ENCODE measurements around the gene DR1.
"Not testable (repeated sequence)": the region's sequence is repeated elsewhere in the genome, so short reads cannot be mapped to it uniquely, and the experiment has no call there.

DR1 gene

DNA sequence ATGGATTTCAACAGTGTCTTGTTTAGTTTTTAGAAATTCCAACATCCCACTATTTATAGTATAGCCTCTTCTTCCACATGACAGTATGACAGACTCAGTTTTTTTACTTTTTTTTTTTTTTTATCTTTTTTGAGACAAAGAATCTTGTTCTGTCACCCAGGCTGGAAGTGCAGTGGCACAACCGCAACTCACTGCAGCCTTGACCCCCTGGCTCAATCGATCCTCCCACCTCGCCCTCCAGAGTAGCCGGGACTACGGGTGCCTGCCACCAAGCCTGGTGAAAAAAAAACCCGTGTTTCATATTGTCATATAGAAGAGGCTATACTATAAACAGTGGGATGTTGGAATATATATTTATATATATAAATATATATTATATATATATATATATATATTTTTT, 1.2 kb upstream of the DR1 start:
- DNase-seq: no peak

DNA sequence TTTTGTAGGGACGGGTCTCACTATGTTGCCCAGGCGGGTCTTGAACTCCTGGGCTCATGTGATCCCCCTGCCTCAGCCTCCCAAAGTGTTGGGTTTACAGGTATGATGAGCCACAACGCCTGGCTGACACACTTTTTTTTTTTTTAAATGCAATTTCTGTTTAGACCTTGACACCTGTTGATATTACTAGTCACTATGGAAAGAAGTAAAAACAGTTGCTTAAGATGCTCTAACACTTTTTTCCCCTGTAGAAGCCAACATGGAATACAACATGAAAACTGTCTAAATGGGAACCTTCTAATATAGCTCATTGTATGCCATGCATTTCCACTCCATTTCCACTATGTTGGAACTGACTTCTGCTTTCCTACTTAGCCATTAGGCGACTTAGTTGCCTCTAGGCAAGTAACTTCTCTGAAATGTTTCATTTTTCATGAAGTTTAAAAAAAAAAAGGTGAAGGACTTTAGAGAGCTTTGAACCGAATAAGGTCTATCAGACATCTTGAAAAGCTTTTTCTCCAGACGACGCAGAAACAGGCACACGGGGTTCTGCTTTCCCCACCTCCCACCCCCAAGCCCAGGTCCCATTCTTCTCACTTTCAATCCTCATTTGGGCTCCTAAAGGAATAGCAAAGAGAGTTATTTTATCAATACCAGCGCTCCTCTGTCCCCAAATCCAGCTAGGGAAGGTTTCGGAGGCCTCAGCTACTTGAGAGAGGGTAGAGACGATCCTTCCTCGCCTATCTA, 648 bp upstream of the DR1 start:
- DNase-seq: no peak

DNA sequence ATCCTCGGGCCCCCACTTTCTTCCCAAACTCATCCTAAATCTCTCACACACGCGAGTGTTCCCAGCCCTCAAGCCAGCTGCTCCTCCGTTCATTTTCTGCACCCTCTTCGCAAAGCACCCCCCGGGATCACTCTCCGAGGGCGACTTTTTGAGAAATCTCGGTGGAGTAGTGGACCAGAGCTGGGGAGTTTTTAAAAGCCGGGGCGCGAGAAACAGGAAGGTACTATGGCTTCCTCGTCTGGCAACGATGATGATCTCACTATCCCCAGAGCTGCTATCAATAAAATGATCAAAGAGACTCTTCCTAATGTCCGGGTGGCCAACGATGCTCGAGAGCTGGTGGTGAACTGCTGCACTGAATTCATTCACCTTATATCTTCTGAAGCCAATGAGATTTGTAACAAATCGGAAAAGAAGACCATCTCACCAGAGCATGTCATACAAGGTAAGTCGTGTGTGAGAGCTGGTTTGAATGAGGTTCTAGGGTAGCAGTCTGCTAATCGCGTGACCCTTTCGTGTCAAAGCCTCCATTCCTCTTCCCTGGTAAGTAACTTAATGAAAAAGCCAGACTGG, 800 bp downstream of the DR1 start:
- DNase-seq: peak in 4 of 5 donors; percentile 13 to 49 (median 29)

DNA sequence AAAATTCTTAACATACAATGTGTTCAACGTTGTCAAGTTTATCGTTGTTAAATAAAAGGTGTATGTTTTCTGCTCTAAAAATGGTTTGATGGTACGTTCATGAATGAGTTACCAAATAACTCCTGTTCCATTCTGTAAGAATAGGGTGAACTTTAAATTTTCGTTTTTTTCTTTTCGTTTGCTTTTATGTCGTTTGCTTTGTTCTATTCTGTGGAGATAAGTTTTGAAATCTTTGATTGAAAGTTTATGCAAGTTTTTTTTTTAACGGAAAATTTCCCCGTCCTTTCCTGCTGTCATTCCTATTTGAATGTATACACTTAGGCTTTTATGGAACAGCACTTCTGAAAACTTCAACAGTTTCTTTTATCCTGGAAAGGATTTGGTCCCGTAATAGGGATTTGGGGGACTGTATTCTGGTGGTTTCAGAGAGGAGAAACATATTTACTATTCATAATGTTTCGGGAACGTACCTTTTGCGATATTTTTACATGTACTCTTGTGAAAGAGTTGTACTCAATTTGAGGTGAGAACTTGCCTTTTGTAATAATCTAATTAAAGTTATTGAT, 1.7 kb downstream of the DR1 start:
- no peak for DNase-seq

DNA sequence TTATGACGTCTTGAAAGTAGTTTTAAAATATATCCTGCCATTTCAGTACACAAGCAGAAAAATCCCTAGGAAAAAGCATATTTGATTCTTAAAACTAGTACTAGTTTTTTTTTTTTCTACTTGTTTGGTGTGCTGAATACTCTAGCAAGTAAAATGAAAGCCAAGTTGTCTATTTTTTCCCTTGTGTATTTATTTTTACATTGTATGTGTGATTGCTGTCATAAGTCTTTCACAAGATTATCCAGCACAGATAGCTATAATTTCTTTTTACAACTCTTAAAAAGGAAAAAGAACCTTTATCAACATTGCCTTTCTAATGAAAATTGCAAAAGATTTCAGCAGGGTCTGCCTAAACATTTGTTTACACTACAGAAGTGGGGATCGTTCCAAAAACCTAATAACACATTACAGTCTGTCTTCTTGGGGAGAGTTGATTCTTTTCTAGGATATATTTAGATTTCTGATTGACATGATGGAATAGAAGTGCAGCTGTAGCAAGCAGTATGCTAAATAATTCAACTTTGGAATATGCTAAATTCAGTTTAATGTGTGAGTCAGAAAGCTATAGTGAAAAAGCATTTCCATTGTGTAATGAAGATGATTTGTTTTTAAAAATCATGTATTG, 2.5 kb downstream of the DR1 start:
- no peak for DNase-seq

DNA sequence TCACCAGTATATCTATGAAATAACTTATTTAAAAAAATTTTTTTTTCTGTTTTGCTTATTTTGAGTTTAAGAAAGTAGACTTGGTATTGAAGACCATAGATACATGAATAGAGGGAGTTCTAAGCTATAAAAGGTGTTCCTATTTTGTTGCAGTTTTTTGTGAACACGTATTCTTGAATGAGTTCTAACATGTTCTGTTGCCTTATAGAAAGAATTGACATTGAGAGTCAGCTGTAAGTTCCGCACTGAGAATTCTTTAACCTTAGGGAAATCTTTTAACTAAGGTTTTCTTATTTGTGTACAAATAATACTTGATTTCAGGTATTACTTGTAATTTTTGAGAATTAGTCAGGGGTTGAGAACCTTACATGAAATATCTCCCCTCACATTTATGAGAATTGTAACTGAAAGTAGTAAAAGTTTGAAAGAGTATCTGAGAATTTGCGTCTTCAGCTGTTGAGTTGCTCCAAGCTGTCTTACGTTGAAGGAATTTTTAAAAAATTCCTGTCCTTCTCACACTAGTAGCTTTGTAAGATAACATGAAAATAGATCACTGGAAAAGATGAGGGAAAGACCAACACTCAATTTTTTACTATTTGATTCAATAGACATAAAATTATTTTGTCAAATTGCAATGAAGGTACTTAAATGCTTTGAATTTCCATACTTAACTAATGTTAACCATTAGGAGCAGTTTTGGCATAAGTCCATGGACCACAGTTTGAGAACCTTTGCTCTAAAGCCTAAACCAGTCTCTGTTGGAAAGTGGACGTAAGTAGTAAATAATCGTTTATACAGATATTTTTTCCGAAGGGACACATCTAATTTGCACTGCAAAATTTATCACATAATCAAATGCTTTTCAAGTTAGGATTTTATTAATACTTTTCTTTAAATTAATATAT, 3.8 kb downstream of the DR1 start:
- no peak for DNase-seq

DNA sequence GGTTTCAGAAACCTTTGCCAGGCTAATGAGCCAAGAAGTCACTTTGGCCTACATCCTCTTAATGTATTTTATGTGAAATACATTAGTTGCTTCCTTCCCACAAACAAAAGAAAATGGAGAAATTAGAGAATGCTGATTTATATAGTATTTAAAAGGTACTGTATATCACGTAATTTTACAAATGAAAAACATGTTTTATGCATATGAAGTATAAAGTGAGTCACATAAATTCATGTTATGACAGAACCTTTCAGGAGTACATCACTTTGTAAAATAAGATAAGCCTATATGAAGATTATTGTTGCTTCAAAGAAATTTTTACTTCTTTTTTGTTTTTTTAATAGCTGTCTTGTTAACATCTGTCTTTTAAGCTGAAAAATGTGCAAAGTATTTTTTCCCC, 4.6 kb downstream of the DR1 start:
- DNase-seq: no peak

DNA sequence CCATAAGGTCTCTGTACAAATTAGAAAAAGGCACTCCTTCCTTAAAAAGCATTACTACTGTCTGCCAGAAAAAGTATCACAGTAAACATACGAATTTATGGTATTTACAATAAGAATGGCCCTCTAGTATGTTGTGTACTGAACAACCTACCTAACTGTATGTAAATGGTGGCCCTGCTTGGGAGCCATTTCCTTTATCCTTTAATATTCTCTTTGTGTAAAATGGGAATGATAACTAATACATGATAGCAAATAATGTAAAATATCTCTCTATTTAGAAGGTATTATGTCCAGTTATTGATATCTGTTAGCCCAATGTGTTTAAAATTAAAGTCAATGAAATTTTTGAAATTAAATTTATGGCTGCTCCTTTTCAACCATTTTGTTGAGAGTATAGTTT, 5.2 kb downstream of the DR1 start:
- DNase-seq: no peak

DNA sequence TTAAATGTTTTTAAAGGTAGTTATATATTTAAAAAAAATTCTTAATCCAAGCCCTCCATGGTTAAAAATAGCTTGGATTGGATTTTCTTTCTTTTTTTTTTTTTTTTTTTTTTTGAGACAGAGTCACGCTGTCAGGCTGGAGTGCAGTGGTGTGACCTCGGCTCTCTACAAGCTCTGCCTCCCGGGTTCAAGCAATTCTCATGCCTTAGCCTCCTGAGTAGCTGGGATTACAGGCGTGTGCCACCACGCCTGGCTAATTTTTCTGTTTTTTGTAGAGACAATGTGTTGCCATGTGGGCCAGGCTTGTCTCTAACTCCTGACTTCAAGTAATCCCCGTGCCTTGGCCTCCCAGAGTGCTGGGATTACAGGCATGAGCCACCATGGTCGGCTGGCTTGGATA, 5.6 kb downstream of the DR1 start:
- not testable (repeated sequence) for DNase-seq

DNA sequence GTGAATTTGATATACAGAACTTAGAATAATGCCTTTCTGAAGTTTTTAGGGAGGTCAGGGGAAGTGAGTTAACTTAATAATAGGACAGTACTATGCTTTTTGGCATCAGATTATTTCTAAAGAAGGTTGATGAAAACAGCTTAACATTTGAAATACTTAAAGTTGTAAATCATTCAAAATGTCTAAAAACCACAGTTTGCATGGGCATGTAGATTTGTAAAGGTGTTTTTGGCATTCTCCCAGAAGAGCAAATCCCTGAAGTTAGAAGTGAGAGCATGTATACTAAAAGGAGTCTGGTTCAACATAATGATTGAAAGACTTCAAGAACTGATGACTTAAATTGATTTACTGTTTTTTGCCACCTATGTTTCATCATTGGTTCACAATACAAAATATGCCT, 6.7 kb downstream of the DR1 start:
- no peak for DNase-seq

DNA sequence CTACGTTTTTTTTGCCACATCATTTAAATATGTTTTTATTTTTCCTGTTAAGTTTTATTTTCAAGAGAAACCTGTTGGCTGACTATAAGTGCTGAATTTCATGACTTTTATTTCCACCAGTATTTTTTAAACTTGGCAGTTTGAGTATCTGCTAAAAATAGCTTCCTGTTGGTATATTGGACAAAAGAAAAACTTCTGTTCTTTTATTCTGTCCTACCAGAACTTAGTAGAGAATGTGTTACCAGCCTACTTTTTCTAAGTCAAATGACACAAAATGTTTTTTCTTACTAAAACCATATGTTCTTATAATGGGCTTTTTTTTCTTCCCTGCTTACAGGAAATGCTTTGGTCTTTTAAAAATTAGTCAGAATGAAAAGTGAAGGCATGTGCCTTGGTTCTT, 7.6 kb downstream of the DR1 start:
- DNase-seq: peak in 1 of 5 donors; percentile 11

DNA sequence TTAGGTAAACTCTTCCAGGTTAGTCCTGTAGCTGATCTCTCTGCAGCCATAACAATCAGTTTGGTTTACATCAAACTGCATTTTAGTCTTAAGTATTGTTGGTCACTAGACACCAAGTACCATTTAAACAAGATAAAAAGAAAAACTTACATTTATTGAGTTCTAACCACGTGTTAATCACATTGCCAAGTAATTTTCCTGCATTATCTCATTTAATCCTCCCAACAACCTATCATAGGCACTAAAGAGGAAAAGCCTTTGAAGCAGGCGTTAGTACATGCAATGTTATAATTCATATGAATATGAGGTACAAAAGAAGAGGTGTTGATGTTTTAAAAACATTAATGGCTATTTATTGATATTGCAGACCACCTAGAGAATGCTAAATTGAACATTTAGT, 9.0 kb downstream of the DR1 start:
- no peak for DNase-seq

DNA sequence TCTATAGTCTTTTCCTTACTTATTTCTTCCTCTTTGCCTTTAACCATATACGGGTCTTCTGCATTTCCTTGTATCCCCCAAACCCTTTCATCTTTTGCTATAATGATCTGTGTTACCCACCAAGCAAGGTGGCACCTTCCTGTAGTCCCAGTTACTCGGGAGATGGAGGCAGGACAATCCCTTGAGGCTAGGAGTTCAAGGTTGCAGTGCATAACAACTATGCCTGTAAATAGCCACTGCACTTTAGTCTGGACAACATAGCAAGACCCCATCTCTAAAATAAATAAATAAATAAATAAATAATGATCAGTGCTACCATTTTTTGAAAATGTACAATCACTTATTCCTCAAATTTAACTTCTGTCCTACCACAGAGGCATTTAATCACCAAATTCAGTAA, 11.5 kb downstream of the DR1 start:
- no peak for DNase-seq

DNA sequence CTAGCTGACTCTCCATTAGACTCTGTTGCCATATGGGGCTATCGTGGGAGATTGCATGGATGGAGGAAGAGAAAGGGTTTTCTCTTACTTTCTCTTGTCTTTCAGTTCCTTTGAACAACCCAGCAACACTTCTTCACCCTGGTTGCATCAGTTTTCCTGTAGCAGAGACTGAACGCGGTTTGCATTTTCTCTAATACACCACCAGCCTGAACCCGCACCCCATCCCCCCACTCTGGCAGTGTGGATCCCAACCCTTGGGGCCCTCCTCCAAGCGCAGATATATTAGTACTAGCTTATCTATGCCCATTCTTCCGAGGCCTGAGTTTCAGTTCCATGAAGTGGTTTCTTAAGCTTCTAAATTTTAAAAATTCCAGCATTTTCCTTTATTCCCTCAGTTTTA, 12.6 kb downstream of the DR1 start:
- DNase-seq: peak in 1 of 5 donors; percentile 38

DNA sequence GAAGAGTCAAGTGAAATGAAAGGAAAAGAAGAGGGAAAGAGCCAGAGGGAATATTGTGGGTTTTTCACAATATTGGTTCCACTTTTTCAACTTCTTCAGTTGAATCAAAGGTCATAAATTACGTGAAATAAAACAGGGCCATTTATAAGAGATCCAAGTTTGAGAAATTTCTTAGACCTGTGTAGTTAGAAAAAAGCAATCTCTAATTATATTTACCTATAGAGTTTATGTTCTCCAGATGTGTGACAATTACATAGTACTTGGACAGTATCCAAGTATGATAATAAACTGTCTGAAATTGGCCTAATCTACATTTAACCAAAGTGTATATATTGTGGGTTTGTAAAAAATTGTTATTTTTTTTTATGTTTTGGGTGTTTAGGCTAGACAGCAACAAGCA, 14.4 kb downstream of the DR1 start:
- DNase-seq: no peak

DNA sequence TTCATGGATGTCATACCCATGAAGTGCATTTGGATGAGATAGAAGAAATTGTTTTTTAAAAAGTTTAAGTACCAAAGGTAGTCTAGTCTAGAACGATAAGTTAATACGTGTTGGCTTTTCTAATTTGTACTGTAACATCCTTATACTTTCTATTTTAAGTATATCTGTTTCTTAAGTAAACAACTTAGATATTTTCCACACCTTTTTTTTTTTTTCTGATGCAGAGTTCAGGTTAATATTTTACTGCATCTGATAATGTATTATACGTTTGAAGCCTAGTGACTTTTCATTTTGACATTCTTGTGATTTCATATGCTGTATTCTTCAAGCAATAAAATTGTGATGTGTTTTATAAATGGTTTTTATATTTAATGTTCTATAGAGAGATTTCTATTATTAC, 16.5 kb downstream of the DR1 start:
- no peak for DNase-seq

DNA sequence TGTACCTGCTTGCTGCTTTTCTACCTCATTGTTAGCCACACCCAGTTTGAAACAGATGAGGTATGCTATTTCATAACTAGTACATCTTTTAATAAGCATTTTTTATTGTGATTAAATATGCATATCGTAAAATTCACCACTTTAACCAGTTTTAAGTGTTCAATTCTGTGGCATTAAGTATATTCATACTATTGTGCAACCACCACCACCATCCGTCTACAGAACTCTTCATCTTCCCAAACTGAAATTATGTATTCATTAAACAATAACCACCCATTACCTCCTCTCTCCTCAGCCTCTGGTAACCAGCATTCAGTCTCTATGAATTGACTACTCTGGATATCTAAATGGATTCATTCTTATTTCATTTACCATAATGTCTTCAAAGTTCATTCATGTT, 20.1 kb downstream of the DR1 start:
- DNase-seq: no peak

DNA sequence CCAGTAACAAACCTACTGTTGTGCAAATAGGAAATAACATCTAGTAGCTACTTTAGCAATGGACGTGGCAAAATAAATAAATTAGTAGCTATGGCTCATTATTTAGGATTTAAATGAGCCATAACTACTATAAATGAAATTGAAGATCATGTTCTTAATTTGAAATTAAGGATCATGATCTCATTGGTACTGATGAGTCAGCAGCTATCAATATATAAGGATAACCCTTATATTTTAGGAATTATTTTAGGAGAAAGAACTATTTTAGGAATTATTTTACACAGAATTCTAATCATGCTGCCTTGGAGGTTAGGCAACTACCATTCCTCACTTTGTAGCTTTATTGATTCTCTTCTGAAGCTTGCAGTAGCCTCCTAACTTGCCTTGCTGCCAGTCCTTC, 24.0 kb downstream of the DR1 start:
- DNase-seq: no peak

DNA sequence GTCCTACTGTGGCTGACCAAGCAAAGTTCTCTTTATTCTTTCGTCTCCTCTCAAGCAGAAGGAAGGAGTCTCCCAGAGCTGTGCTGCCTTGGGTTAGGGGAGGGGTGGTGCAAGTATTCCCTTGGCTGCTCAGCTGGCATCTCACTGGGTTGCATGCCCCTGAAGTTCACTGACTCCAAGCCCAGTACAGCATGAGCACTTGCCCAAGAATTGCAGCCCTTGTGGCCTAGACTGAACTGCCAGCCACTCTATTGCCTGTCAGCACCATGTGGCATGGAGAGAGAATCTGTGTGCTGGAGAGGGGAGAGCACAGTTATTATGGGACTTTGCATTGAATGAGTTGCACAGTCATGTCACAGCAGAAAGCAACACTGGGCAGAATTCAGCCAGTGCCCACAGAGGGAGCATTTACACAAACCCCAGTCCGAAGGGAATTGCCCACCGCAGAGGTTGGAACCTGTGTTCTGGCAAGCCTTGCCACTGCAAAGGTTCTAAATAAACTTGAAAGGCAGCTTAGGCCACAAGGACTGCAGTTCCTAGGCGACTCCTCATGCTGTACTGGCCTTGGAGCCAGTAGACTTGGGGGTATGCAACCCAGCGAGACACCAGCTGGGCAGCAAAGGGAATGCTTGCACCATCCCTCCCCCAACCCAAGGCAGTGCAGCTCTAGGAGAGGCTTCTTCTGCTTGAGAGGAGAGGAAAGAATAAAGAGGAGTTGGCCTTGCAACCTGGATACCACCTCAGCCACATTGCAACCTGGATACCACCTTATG, 28.8 kb downstream of the DR1 start:
- no peak for DNase-seq

DNA sequence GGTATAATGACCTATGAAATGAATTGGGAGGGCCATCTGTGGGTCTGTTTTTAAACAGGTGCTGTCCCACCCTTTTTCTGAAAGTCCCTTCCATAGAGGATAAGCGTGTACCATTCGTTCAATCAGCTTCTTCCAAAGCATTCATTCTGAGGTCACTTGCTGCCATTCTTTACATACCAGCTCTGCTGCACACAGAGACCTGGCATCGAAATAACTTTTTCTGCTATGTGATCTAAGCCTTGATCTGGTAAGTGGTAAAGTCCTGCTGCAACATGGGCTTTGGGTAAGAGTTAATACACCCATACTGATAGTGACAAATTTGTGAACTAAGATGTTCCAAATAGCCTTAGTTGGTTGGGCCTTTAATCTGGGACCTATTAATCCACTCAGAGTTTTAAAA, 38.9 kb downstream of the DR1 start:
- no peak for DNase-seq

DNA sequence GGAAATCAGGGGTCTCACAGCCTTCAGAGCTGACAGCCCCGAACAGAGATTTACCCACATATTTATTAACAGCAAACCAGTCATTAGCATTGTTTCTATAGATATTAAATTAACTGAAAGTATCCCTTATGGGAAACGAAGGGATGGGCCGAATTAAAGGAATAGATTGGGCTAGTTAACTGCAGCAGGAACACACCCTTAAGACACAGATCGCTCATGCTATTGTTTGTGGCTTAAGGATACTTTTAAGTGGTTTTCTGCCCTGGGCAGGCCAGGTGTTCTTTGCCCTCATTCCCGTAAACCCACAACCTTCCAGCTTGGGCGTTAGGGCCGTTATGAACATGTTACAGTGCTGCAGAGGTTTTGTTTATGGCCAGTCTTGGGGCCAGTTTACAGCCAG, 40.6 kb downstream of the DR1 start:
- not testable (repeated sequence) for DNase-seq

DNA sequence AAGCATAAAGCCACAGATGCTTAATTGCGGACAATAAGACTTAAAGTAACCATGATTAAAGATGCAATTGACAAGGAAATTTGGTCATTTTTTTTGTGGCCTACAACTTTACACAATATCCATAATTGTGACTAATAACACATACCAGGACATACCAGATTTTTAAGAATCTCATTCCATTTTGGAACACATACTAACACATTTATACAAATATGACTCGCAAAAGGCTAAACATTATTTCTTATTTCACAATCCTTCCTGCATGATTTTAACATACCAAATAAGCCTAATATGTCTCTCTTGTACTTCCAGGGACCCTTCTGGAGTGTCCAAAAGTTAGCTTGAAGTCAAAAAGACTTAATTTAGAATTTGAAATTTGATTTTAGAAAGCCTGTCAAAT, 48.8 kb downstream of the DR1 start:
- no peak for DNase-seq

Data from T-helper 1 cell (primary cell).